CD4-positive, alpha-beta T cell treated with Interleukin-1 beta for 1 hour (primary cell): ENCODE results near the gene QPRT.
"Not testable (repeated sequence)": the region's sequence is repeated elsewhere in the genome, so short reads cannot be mapped to it uniquely, and the experiment has no call there.

Experiments
- DNase-seq, 2 donors: peaks; one replicate each; pipeline ENCODE4 v3.0.0-alpha.2; 2020 to 2022

QPRT gene

DNA sequence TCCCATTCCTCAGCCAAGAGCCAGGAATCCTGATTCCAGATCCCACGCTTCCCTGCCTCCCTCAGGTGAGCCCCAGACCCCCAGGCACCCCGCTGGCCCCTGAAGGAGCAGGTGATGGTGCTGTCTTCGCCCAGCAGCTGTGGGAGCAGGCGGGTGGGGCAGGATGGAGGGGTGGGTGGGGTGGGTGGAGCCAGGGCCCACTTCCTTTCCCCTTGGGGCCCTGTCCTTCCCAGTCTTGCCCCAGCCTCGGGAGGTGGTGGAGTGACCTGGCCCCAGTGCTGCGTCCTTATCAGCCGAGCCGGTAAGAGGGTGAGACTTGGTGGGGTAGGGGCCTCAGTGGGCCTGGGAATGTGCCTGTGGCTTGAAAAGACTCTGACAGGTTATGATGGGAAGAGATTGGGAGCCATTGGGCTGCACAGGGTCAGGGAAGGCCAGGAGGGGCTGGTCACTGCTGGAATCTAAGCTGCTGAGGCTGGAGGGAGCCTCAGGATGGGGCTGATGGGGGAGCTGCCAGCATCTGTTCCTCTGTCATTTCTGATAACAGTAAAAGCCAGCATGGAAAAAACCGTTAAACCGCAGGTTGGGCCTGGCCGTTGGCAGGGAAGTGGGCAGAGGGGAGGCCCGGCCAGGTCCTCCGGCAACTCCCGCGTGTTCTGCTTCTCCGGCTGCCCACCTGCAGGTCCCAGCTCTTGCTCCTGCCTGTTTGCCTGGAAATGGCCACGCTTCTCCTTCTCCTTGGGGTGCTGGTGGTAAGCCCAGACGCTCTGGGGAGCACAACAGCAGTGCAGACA is 15.8 kb upstream of the QPRT start, which contains the start of gene SPN:
Gene SPN, plus strand, starts transcription at position 232 of the 791 bp plus-strand sequence. Its CDS starts 482 bp downstream, at position 714.
- DNase-seq = peak in 1 of 2 donors; percentile 43

DNA sequence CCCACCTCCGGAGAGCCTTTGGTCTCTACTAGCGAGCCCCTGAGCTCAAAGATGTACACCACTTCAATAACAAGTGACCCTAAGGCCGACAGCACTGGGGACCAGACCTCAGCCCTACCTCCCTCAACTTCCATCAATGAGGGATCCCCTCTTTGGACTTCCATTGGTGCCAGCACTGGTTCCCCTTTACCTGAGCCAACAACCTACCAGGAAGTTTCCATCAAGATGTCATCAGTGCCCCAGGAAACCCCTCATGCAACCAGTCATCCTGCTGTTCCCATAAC is 15.2 kb upstream of the QPRT start:
- no peak for DNase-seq

DNA sequence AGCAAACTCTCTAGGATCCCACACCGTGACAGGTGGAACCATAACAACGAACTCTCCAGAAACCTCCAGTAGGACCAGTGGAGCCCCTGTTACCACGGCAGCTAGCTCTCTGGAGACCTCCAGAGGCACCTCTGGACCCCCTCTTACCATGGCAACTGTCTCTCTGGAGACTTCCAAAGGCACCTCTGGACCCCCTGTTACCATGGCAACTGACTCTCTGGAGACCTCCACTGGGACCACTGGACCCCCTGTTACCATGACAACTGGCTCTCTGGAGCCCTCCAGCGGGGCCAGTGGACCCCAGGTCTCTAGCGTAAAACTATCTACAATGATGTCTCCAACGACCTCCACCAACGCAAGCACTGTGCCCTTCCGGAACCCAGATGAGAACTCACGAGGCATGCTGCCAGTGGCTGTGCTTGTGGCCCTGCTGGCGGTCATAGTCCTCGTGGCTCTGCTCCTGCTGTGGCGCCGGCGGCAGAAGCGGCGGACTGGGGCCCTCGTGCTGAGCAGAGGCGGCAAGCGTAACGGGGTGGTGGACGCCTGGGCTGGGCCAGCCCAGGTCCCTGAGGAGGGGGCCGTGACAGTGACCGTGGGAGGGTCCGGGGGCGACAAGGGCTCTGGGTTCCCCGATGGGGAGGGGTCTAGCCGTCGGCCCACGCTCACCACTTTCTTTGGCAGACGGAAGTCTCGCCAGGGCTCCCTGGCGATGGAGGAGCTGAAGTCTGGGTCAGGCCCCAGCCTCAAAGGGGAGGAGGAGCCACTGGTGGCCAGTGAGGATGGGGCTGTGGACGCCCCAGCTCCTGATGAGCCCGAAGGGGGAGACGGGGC is 14.7 kb upstream of the QPRT start:
- peak; percentile 42 to 52 for DNase-seq

DNA sequence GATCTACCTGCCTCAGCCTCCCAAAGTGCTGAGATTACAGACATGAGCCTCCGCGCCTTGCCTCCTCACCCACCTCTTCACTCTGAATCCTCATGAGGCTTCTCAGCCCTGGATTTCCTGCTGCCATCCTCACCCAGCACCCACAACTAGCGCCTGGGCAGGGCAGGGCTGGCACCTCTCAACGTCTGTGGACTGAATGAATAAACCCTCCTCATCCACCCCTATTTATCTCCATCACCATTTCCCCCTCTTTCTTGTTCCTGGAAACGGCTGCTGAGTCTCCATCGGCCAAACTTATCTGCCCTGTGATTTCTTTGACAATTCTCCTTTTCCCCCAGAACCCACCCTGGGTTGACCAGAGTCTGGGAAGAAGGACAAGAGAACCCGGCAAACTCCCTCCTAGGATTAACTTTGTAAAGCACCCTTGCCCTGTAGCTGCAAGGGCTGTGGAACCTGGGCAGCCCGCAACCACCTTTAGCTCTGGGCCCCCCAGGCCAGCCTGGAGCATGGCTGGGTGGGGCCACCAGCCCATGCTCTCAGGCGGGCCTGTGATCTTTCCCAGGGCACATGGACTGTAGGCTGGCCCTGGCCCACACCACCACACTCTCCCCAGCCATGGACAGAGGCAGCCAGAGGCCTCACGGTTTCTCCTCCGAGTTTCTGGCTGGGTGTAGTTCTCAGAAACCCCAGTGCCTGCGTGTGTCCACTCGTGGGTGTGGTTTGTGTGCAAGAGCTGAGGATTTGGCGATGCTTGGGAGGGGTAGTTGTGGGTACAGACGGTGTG is 13.5 kb upstream of the QPRT start:
- DNase-seq = peak in 1 of 2 donors; percentile 33

GRCh38 chr16:29667322-29667610 is 11.7 kb upstream of the QPRT start:
- DNase-seq = not testable (repeated sequence)

- no peak for DNase-seq
Observed at GRCh38 chr16:29667755-29668154, 11.2 kb upstream of the QPRT start.

DNA sequence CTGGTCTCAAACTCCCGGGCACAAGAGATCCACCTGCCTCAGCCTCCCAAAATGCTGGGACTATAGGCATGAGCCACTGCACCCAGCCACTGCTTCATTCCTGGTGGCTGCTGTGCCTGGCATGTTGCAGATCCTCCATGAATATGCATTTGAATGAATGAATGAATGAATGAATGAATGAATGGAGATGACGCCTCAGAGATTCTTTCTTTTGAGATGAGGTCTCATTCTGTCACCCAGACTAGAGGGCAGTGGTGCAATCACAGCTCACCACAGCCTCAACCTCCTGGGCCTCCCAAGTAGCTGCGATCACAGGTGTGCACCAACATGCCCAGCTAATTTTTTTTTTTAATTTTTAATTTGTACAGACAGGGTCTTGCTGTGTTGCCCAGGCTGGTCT is 10.7 kb upstream of the QPRT start:
- DNase-seq = no peak

- no peak for DNase-seq
Observed at GRCh38 chr16:29673501-29673900, 5.5 kb upstream of the QPRT start.

DNA sequence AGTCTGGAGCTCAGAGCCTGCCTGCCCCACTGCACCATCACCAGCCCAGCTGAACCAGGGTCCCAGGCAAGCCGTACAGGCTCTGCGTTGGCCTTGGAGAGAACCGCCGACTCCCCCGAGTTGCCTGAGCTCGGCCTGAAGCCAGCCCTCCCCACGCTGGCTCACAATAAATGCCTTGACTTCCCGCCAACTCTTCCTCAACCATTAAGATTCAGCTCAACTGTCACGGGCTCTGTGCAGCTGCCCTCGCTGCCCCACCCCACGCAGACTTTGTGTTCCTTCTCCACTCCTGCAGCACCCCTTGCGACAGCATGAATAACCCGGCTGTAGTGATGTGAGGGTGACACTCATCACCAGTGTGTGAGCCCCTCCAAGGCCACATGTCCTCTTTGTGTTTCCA is 4.8 kb upstream of the QPRT start:
- peak in 1 of 2 donors; percentile 14 for DNase-seq

- peak in 1 of 2 donors; percentile 42 for DNase-seq
Observed at GRCh38 chr16:29675811-29676643, 3.0 kb upstream of the QPRT start.

- DNase-seq = no peak
Observed at GRCh38 chr16:29676989-29677785, 1.8 kb upstream of the QPRT start.

DNA sequence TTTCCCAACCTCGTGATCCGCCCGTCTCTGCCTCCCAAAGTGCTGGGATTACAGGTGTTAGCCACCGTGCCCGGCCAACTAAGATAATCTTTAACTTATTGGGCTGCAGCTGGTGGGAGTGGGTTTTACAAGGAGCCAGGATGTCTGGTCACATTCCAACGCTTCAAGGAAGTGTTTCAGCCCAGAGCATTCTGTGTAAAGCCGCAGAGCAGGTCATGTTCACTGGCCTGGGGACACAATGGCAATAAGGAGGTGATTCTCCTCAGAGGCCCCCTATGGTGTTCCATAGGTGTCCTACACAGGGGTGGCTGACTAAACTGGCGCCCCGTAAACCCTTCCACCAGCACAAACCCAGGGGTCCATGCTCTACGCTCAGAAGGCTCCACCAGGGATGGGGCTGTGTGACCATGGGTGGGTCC is 1.2 kb downstream of the QPRT start:
- DNase-seq = no peak

GRCh38 chr16:29683543-29684090 is 4.6 kb downstream of the QPRT start:
- DNase-seq = no peak

DNA sequence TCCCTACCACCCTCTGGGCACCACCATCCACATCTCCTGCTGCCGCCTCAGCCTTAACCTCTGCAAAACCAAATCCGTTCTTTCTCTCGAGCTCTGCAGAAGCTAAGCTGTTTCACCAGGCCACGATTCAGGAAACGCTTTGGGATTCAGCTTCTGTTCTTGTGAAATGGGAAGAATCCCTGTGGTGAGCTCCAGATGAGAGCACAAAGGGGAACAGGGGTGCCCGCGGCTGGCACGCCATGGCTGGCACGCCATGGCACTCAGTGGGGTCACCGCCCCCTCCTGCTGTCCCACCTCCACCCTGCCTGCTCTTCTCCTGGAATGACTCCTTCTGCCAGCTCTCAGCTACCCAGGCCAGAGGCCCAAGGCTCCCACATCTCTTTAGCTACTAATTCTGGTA is 5.7 kb downstream of the QPRT start:
- DNase-seq = no peak

GRCh38 chr16:29686740-29687332 is 7.9 kb downstream of the QPRT start:
- DNase-seq = no peak

- DNase-seq = no peak
Observed at GRCh38 chr16:29687755-29688154, 8.8 kb downstream of the QPRT start.

GRCh38 chr16:29688172-29688571 is 9.2 kb downstream of the QPRT start:
- no peak for DNase-seq

DNA sequence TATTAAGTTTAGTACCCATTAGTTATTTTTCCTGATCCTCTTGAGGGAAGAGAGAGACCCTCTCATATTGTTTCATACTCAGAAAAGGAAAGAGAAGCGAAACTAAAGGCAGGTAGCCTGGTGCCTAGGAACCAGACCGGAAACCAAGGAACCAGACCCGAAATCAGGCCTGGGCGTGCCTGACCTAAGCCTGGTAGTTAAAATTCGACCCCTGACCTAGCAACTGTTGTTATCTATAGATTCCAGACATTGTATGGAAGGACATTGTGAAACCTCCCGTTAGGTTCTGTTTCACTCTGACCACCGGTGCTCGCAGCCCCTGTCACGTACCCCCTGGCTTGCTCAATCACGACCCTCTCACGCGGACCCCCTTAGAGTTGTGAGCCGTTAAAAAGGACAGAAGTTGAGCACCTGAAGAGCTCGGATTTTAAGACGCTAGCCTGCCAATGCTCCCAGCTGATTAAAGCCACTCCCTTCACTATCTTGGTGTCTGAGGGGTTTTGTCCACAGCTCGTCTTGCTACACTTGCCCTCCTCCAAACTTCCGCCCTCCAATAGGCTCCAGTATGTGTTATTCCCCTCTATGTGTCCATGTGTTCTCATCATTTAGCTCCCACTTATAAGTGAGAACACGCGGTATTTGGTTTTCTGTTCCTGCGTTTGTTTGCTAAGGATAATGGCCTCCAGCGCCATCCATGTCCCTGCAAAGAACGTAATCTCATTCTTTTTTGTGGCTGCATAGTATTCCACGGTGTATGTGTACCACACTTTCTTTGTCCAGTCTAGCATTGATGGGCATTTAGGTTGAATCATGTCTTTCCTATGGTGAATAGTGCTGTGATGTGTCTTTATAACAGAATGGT is 10.7 kb downstream of the QPRT start:
- not testable (repeated sequence) for DNase-seq

DNA sequence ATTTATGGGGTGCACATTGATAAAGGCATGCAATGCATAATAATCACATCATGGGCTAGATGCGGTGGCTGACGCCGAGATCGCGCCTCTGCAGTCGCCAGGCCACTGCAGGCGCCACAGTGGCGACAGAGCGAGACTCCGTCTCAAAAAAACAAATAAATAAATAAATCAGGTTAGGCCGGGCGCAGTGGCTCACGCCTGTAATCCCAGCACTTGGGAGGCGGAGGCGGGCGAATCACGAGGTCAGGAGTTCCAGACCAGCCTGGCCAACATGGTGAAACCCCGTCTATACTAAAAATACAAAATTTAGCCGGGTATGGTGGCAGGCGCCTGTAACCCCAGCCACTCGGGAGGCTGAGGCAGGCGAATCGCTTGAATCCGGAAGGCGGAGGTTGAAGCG is 13.6 kb downstream of the QPRT start:
- not testable (repeated sequence) for DNase-seq
